Brain microvascular endothelial cell (primary cell): ENCODE data around the gene HIVEP3.
A peak's percentile ranks its signal among the peaks of the same experiment; 100 is the strongest.

Experiments
- DNase-seq: peaks from one replicate; pipeline ENCODE4 v3.0.0-alpha.2; 2020
- H3K27ac ChIP-seq: fragments of 250-450 bp; sonication (Bioruptor Pico); 2 replicates; pipeline ENCODE4 v1.5.1; 2020; ENCODE audit warnings: mild to moderate bottlenecking, moderate library complexity
- H3K27me3 ChIP-seq: fragments of 250-450 bp; sonication (Bioruptor Pico); replicated peaks from 2 replicates; pipeline ENCODE4 v1.5.1; 2020; ENCODE audit warnings: mild to moderate bottlenecking
- H3K36me3 ChIP-seq: fragments of 250-450 bp; sonication (Bioruptor Pico); replicated peaks from 2 replicates; pipeline ENCODE4 v1.5.1; 2020; ENCODE audit warnings: mild to moderate bottlenecking
- H3K4me3 ChIP-seq: 2 replicates; pipeline ENCODE4 v1.5.1; 2011; ENCODE audit warnings: low read depth, mild to moderate bottlenecking, control low read depth, low read length, moderate library complexity
- CTCF ChIP-seq: IDR thresholded peaks from 2 replicates; pipeline ENCODE4 v1.5.1; 2011; ENCODE audit warnings: low read depth, mild to moderate bottlenecking, moderate library complexity, low read length, control low read depth, inconsistent platforms; ENCODE audit errors: missing control alignments
- in situ Hi-C: cut with HindIII; loops from 2 replicates; pipeline ENCODE4 v1.10.0; 2017; ENCODE audit warnings: low sequenced_read_pairs, low pct_ligation_motif_present

Gene HIVEP3

GRCh38 chr1:41731516-41732030, 187.1 kb downstream of the HIVEP3 start:
- Histone ChIP-seq H3K27ac (no peak overlapping the region), H3K36me3 (no peaks in the 10 kb centered on the region), H3K4me3 (no peak overlapping the region), H3K27me3 (no peaks in the 10 kb centered on the region)
- DNase-seq: no peak
- in situ Hi-C loops: no loop called here
- no peak for TF ChIP-seq CTCF

GRCh38 chr1:41730806-41731205, 187.9 kb downstream of the HIVEP3 start:
- no peak overlapping the region for H3K27ac ChIP-seq
- DNase-seq: no peak
- in situ Hi-C loops: no loop called here
- TF ChIP-seq CTCF: no peak
- H3K4me3 ChIP-seq: no peak overlapping the region
- no peaks in the 10 kb centered on the region for H3K36me3 ChIP-seq
- H3K27me3 ChIP-seq: no peaks in the 10 kb centered on the region

GRCh38 chr1:41728403-41729202, 190.1 kb downstream of the HIVEP3 start:
- Histone ChIP-seq H3K4me3 (no peak overlapping the region), H3K36me3 (no peaks in the 10 kb centered on the region), H3K27me3 (no peaks in the 10 kb centered on the region), H3K27ac (no peak overlapping the region)
- no peak for TF ChIP-seq CTCF
- peak; percentile 19 for DNase-seq
- in situ Hi-C loops: no loop called here

- Histone ChIP-seq H3K27ac (no peak overlapping the region), H3K36me3 (no peaks in the 10 kb centered on the region), H3K27me3 (no peaks in the 10 kb centered on the region), H3K4me3 (no peak overlapping the region)
- in situ Hi-C loops: no loop called here
- no peak for DNase-seq
- no peak for TF ChIP-seq CTCF
Measured at GRCh38 chr1:41727749-41728115, 191.0 kb downstream of the HIVEP3 start.

GRCh38 chr1:41726899-41727748, 191.6 kb downstream of the HIVEP3 start:
- Histone ChIP-seq H3K27me3 (no peaks in the 10 kb centered on the region), H3K36me3 (no peaks in the 10 kb centered on the region), H3K4me3 (no peak overlapping the region), H3K27ac (no peak overlapping the region)
- in situ Hi-C loops: no loop called here
- no peak for DNase-seq
- no peak for TF ChIP-seq CTCF
